NCI-H187 (cell line): ENCODE measurements around the gene PPM1L.
A peak's percentile ranks its signal among the peaks of the same experiment; 100 is the strongest.

Experiments used
- DNase-seq, 2 experiments: peaks; one replicate each; lab custom pipeline; 2025; lab: John Stamatoyannopoulos, UW

The PPM1L gene

DNA sequence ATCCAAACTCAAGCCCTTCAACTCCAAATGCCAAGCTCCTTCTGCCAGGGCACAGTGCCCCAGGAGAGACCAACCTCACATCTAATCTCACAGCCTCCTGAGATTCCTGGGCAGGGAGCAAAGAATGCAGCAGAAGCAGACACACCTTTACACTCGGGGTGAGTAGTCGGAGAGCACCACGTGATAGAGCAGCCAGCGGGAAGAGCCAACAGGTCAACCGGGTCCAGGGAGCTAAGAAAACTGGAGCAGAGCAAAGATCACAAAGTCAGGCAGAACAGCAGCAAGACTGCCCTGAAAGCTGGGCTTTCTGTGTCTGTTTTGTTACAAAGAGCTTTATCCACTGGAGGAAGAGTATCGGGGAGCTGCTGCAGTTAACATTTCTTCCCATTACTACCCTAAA lies 345.0 kb downstream of the PPM1L start:
- no peak for DNase-seq

DNA sequence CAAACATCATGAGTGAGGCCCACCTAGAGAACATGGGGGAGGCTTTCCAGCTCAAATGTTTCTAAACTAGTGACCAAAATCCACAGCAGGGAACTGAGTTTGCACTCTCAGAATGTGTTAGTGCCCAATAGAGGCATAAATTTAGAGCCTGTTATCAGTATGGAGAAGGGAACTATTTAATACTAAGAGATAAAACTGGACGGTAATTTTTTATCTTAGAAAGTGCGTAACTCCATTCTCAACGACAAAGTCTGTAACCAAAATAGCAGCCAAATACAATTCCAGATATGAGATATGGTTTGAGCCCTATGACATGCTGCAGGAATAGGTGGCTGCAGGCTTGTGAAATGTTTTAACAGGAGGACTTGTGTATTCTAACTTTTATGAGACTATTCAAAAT lies 345.6 kb downstream of the PPM1L start:
- DNase-seq: no peak

DNA sequence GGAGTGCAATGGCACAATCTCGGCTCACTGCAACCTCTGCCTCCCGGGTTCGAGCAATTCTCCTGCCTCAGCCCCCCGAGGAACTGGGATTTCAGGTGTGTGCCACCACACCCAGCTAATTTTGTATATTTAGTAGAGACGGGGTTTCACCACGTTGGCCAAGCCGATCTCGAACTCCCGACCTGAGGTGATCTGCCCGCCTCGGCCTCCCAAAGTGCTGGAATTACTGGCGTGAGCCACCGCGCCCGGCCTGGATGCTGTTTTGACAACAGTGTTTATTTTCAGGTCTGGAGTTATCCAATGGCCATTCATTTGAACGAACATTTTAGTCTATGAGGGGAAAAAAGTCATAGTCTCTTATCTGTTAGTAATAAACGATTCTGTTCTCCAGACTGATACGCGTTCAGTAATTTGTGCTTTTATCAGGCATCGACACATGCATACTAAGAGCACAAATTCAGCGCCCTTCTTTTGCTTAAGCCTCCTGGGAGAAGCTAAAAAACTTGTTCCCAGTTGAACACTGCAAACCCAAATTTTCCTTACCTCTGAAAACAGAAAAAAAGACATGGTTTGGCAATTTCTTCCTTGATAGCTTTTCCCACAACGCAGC lies 347.9 kb downstream of the PPM1L start:
- no peak for DNase-seq

DNA sequence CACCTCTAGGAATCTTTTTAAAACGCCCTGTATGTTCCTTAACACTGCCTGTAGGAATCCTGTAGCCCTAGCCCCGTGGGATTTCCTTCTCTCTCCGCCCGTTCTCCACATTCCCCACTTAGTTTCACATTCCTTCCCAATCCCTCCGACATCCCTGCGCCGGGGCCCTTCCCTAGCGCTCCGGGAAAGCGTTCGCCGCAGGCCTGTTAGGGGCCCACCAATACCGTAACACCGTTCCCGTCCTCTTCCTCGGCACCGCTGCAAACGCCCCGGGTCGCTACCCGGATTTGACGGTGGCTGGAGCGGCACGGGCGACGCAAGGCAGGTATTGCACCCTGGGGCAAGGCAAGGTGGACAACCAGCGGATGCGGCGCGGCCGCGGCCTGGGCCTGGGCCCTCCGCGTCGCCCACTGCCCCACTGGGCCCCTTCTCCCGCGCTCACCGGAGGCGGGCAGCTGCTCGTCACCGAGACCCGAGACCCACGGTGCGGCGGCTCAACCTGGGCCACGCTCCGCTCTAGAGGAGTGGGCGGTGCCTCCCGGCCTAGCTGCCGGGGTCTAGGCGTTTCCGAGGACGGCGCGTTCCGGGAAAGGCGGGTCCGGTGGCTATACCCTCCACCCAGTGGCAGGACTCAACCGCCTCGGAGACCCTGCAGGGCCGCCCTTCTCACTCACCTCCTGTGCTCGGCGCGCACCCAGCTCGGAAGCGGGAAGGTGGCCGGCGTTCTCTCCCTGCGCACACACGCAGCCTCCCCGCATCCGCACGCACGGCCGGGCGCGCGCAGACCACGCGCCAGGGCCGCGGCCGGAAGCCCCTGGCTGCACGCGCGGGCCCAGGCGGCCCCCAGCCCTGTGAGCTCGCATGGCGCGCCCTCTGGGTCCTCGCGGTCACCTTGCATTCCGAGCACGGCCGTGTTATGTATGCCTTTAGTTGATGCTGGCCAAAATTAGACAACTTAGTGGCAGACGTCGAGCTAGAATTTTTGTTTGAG lies 348.8 kb downstream of the PPM1L start, which contains the start of gene B3GALNT1:
Gene B3GALNT1 (minus strand): TSS at position 789 of the 991 bp plus-strand sequence. CDS start 18,595 bp downstream, outside the sequence.
- peak in 1 of 2 experiments; percentile 6 for DNase-seq

DNA sequence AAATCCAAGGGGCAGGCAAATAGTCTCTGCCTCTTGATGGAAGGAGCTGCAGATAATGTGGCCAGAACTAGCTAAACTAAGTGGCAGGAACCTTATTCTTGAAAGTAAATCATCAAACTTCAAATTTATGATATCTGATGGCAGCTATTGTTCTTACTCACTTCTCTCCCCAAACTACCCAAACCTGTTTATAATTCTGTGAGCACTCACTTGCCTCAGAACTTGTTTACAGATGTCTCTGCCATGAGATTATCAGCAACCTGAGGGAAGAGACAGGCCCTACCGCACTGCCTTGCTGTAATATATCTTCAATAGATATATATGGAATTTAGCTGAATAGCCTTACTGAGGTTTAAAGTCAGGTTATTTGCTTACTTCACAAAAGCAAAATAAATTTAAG lies 351.3 kb downstream of the PPM1L start:
- no peak for DNase-seq

DNA sequence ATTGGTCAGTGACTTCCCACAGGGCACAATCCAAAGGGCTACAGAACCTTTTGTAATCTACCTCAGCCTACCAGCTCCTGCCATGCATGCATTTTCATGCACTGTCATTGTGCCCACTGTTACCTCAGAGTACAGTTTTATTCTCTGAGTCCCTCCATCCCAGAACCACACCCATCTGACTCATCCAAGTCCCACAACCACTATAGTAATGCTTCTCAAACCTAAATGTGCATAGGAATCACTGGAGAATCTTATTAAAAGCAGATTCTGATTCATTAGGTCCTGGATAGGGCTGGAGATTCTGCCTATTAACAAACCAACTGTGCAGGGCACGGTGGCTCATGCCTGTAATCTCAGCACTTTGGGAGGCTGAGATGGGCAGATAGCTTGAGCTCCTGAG lies 352.8 kb downstream of the PPM1L start:
- no peak for DNase-seq

DNA sequence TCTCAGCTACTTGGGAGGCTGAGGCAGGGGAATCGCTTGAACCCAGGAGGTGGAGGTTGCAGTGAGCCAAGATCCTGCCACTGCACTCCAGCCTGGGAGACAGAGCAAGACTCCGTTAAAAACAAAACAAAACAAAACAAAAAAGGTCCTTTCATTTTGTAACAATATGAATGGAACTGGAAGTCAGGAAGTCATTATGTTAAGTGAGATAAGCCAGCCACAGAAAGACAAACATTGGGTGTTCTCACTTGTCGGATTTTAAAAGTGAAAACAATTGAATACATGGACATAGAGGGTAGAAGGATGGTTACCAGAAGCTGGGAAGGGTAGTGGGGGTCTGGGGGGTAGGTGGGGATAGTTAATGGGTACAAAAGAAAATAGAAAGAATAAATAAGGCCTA lies 361.6 kb downstream of the PPM1L start:
- DNase-seq: no peak

DNA sequence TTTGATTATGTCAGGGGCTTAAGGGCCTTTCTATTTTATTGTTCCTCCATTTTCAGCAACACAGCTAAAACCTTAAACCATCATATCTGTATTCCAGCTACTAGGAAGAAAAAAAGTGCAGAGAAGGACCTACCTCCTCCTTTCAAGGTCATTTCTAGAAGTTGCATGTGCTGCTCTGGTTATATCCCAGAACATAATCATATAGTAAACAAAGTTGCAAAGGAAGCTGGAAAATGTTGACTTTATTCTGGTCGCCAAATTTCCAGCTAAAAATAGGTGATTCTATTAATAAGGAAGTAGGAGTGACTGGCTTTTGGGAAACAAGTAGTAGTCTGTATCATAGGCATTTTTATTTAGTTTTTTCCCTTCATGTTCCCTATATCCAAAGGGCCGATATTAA lies 370.5 kb downstream of the PPM1L start:
- no peak for DNase-seq
